HepG2 (cell line): ENCODE data around the gene CSK. TPM values are rescaled to one million over a fixed set of nuclear protein-coding genes. Genes with fewer than 3 reads are reported as not detected.

Experiments
- FOSL1 ChIP-seq: sonication (generic); formaldehyde crosslinking; IDR thresholded peaks from 2 replicates; pipeline ENCODE4 v1.9.0; 2021; ENCODE audit warnings: missing genetic modification reagents, borderline replicate concordance
- KLF12 ChIP-seq: sonication (generic); formaldehyde crosslinking; IDR thresholded peaks from 2 replicates; pipeline ENCODE4 v1.4.0; 2020; ENCODE audit warnings: missing genetic modification reagents, borderline replicate concordance
- PHF20 ChIP-seq: sonication (generic); formaldehyde crosslinking; IDR thresholded peaks from 2 replicates; pipeline ENCODE4 v1.5.0; 2020; ENCODE audit warnings: mild to moderate bottlenecking, missing genetic modification reagents
- SP5 ChIP-seq: IDR thresholded peaks from 2 replicates; pipeline ENCODE4 v1.6.1; 2016; ENCODE audit warnings: low read depth, borderline replicate concordance
- ZEB1 ChIP-seq: IDR thresholded peaks from 2 replicates; pipeline ENCODE4 v1.6.1; 2012; ENCODE audit warnings: mild to moderate bottlenecking, low read depth, inconsistent platforms; ENCODE audit not compliant: insufficient replicate concordance
- ZFX ChIP-seq: sonication (generic); formaldehyde crosslinking; IDR thresholded peaks from 2 replicates; pipeline ENCODE4 v1.4.0; 2020; ENCODE audit warnings: mild to moderate bottlenecking, low read depth, missing genetic modification reagents, moderate library complexity
- ZMYM4 ChIP-seq: sonication (generic); formaldehyde crosslinking; IDR thresholded peaks from 2 replicates; pipeline ENCODE4 v1.8.1; 2023; ENCODE audit warnings: mild to moderate bottlenecking, missing genetic modification reagents
- ZNF253 ChIP-seq: sonication (generic); formaldehyde crosslinking; IDR thresholded peaks from 2 replicates; pipeline ENCODE4 v1.8.0; 2022; ENCODE audit warnings: mild to moderate bottlenecking, missing genetic modification reagents, borderline replicate concordance
- ZNF333 ChIP-seq: sonication (generic); formaldehyde crosslinking; IDR thresholded peaks from 2 replicates; pipeline ENCODE4 v1.4.0; 2020; ENCODE audit warnings: mild to moderate bottlenecking, missing genetic modification reagents, borderline replicate concordance
- ZNF556 ChIP-seq: sonication (generic); formaldehyde crosslinking; IDR thresholded peaks from 2 replicates; pipeline ENCODE4 v1.4.0; 2020; ENCODE audit warnings: mild to moderate bottlenecking, missing genetic modification reagents, borderline replicate concordance
- ZNF777 ChIP-seq: sonication (generic); formaldehyde crosslinking; IDR thresholded peaks from 2 replicates; pipeline ENCODE4 v1.4.0; 2020; ENCODE audit warnings: missing genetic modification reagents
- polyA plus RNA-seq, 8 experiments: library from polyadenylated mRNA; depleted of rRNA in 3 of 8; stranded (reverse) in 7 of 8; unstranded in 1 of 8; fragments of >200 nt; fragmentation: Illumina TruSeq in 4 of 8; extraction: Trizol in 4 of 8; gene quantifications; 2 replicates each; pipeline versions ENCODE4 v1.2.1 to v1.2.3, GENCODE V29; 2011 to 2016; ENCODE audit warnings: low read depth in 4 of 8, missing spikeins in 1 of 8, mixed read lengths in 1 of 8; ENCODE audit not compliant: insufficient read depth in 1 of 8
- total RNA-seq, 5 experiments: library from RNA; depleted of rRNA; stranded (reverse); fragments of >200 nt; fragmentation: Illumina TruSeq; extraction: Trizol; gene quantifications; 2 replicates each; pipeline ENCODE4 v1.2.3, GENCODE V29; 2016; ENCODE audit warnings: low read depth in 1 of 5
- TF ChIP-seq, protein P1 (sequence below): sonication (generic); formaldehyde crosslinking; IDR thresholded peaks from 2 replicates; pipeline ENCODE4 v1.5.1; 2020; ENCODE audit warnings: missing genetic modification reagents, mild to moderate bottlenecking, borderline replicate concordance
- TF ChIP-seq, protein P2 (sequence below): sonication (generic); formaldehyde crosslinking; IDR thresholded peaks from 2 replicates; pipeline ENCODE4 v1.4.0; 2020; ENCODE audit warnings: mild to moderate bottlenecking, missing genetic modification reagents
- TF ChIP-seq, protein P3 (sequence below): sonication (generic); formaldehyde crosslinking; IDR thresholded peaks from 2 replicates; pipeline ENCODE4 v1.8.0; 2022; ENCODE audit warnings: mild to moderate bottlenecking, missing genetic modification reagents, moderate library complexity
- TF ChIP-seq, protein P4 (sequence below): IDR thresholded peaks from 2 replicates; pipeline ENCODE4 v1.6.1; 2016; ENCODE audit warnings: mild to moderate bottlenecking, missing biosample characterization, missing genetic modification reagents
- TF ChIP-seq, protein P5 (sequence below): sonication (generic); formaldehyde crosslinking; IDR thresholded peaks from 2 replicates; pipeline ENCODE4 v1.8.0; 2023; ENCODE audit warnings: mild to moderate bottlenecking, missing genetic modification reagents
- TF ChIP-seq, protein P6 (sequence below): IDR thresholded peaks from 2 replicates; pipeline ENCODE4 v1.6.1; 2016; ENCODE audit warnings: missing biosample characterization, missing genetic modification reagents, low read depth

Gene CSK
- total and polyA plus RNA-seq, 2 of the 13 experiments (the other 11 are each of a cell fraction or from before 2014, with no cell fraction given): 12.5 to 21.3 TPM

DNA sequence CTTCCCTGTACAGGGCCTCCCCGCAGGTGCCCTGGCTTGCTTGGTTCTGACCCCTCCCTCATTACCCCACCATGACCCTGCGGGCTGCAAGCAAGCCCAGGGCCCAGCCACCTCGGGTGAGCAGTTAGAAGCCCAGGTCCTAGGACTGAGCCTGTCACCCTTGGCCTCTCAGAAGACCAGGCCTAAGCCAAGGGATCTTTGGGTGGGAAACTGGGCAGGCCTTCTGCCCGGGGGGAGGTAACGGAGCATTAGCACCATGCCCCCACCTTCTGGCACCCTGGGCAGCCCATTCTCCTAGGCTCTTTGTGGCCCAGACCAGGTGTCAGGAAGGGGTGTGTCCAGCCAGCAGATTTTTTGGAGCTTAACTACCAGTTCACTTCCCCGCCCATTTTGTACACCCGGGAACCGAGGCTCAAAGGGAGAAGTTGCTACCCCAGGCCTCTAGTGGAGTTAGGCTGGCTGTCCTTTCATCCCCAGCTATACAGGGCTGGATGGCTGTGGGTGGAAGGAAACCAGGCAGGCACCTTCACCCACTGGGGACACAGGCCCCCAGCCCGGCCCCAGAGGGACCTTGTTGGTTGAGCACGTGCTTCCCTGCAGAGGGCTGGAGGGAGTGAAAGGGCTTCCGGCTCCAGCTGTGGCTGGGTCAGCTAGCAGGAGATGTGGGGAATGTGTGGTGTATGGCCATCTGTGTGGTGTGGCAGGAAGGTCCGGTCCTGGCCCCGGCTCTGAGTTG is 1.4 kb downstream of the CSK start (continued):
- TF ChIP-seq, protein P1, sequence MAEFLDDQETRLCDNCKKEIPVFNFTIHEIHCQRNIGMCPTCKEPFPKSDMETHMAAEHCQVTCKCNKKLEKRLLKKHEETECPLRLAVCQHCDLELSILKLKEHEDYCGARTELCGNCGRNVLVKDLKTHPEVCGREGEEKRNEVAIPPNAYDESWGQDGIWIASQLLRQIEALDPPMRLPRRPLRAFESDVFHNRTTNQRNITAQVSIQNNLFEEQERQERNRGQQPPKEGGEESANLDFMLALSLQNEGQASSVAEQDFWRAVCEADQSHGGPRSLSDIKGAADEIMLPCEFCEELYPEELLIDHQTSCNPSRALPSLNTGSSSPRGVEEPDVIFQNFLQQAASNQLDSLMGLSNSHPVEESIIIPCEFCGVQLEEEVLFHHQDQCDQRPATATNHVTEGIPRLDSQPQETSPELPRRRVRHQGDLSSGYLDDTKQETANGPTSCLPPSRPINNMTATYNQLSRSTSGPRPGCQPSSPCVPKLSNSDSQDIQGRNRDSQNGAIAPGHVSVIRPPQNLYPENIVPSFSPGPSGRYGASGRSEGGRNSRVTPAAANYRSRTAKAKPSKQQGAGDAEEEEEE (CRISPR knock-in tag): no peak
- TF ChIP-seq ZNF333 (CRISPR knock-in tag): no peak
- TF ChIP-seq, protein P2, sequence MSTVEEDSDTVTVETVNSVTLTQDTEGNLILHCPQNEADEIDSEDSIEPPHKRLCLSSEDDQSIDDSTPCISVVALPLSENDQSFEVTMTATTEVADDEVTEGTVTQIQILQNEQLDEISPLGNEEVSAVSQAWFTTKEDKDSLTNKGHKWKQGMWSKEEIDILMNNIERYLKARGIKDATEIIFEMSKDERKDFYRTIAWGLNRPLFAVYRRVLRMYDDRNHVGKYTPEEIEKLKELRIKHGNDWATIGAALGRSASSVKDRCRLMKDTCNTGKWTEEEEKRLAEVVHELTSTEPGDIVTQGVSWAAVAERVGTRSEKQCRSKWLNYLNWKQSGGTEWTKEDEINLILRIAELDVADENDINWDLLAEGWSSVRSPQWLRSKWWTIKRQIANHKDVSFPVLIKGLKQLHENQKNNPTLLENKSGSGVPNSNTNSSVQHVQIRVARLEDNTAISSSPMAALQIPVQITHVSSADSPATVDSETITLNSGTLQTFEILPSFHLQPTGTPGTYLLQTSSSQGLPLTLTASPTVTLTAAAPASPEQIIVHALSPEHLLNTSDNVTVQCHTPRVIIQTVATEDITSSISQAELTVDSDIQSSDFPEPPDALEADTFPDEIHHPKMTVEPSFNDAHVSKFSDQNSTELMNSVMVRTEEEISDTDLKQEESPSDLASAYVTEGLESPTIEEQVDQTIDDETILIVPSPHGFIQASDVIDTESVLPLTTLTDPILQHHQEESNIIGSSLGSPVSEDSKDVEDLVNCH (CRISPR knock-in tag): no peak
- TF ChIP-seq ZNF777: 0 out of 2 replicates have a peak, but pooled peaks have one; percentile 3
- TF ChIP-seq, protein P3, sequence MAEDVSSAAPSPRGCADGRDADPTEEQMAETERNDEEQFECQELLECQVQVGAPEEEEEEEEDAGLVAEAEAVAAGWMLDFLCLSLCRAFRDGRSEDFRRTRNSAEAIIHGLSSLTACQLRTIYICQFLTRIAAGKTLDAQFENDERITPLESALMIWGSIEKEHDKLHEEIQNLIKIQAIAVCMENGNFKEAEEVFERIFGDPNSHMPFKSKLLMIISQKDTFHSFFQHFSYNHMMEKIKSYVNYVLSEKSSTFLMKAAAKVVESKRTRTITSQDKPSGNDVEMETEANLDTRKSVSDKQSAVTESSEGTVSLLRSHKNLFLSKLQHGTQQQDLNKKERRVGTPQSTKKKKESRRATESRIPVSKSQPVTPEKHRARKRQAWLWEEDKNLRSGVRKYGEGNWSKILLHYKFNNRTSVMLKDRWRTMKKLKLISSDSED (CRISPR knock-in tag): no peak
- TF ChIP-seq ZNF556: peak; percentile 50; the same call in 1 of the 2 replicates
- TF ChIP-seq, protein P4, sequence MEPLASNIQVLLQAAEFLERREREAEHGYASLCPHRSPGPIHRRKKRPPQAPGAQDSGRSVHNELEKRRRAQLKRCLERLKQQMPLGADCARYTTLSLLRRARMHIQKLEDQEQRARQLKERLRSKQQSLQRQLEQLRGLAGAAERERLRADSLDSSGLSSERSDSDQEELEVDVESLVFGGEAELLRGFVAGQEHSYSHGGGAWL: peak; percentile 66; the same call in 1 of the 2 replicates
- no peak for TF ChIP-seq KLF12 (CRISPR knock-in tag)
- TF ChIP-seq ZFX (CRISPR knock-in tag): peak; percentile 80
- no peak for TF ChIP-seq FOSL1 (CRISPR knock-in tag)
- TF ChIP-seq ZNF253 (CRISPR knock-in tag): no peak
- TF ChIP-seq, protein P5, sequence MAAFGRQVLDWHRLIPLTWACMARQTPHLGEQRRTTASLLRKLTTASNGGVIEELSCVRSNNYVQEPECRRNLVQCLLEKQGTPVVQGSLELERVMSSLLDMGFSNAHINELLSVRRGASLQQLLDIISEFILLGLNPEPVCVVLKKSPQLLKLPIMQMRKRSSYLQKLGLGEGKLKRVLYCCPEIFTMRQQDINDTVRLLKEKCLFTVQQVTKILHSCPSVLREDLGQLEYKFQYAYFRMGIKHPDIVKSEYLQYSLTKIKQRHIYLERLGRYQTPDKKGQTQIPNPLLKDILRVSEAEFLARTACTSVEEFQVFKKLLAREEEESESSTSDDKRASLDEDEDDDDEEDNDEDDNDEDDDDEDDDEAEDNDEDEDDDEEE: peak; percentile 74; the same call in 1 of the 2 replicates
- TF ChIP-seq SP5 (CRISPR knock-in tag): peak; percentile 46; the same call in 1 of the 2 replicates
- no peak for TF ChIP-seq PHF20 (CRISPR knock-in tag)
- 0 out of 2 replicates have a peak, but pooled peaks have one; percentile 15 for TF ChIP-seq ZMYM4
- TF ChIP-seq, protein P6, sequence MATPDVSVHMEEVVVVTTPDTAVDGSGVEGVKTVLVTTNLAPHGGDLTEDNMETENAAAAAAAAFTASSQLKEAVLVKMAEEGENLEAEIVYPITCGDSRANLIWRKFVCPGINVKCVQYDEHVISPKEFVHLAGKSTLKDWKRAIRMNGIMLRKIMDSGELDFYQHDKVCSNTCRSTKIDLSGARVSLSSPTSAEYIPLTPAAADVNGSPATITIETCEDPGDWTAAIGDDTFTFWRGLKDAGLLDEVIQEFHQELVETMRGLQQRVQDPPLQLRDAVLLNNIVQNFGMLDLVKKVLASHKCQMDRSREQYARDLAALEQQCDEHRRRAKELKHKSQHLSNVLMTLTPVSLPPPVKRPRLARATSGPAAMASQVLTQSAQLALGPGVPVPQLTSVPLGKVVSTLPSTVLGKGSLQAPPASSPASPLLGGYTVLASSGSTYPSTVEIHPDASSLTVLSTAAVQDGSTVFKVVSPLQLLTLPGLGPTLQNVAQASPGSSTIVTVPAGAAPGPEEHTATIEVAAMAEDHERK (CRISPR knock-in tag): no peak
- no peak for TF ChIP-seq ZEB1
